CD1c-positive myeloid dendritic cell (primary cell): ENCODE results near the gene ANKRD6.

ENCODE experiments used
- DNase-seq: peaks from one replicate; pipeline ENCODE4 v3.0.0-alpha.2; 2016; ENCODE audit errors: extremely low spot score

Gene ANKRD6

DNA sequence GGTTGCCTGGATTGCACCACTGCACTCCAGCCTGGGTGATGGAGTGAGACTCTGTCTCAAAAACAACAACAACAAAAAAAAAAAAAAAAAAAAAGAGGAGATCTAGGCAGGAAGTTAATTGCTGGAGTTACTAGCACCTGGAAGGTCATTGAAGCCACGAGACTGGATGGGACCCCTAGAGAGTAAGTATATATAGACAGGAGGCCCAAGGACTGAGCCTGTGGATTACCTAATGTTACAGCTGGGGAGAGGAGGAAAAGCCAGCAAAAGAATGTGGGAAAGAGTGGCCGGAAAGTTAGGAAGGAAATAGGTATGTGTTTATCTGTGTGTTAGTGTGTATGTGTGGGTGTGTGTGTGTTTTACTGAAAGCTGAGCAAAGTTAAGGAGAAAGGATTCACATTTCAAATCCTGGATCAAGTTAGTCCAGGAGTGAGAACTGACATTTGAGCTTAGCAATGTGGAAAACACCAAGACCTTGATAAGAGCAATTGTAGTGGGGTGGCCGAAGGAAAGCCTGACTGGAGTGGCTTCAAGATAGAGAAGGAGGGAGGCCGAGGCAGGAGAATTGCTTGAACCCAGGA is 38.4 kb downstream of the ANKRD6 start:
- DNase-seq = no peak

DNA sequence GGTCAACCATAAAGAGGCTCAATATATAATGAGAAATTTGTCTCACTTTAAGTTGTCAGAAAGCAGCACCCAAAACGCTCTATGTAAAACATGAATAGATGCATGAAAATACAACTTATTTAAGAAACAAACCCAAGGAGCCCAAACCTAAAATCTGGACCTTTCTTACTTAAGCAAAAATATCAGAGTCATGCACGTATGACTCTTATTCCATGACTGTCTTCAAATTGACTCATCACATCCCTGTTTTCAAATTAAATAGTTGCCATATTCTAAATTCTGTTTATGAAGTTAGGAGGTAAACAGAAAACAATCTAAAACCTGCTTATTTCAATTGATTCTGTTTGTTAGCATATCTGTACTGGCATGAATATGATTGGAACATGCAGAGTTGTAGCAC is 42.1 kb downstream of the ANKRD6 start:
- no peak for DNase-seq

DNA sequence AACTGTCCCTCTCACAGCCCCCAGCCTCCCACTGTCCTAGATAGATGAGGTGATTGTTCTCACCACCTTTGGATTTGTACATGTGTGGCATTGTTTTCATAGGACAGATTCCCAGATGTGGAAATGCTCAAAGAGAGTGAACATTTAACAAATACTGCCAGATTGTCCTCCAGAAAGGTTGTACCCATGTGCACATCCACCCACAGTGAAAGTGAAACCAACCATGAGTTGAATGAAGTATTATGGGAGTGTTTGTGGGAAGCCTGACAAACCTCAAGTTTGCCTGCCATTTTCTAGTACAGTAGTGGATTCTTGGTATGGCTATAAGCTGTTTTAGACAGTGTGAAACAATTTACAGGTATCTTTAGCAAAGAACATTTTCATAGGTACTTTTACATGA is 42.7 kb downstream of the ANKRD6 start:
- DNase-seq = no peak

DNA sequence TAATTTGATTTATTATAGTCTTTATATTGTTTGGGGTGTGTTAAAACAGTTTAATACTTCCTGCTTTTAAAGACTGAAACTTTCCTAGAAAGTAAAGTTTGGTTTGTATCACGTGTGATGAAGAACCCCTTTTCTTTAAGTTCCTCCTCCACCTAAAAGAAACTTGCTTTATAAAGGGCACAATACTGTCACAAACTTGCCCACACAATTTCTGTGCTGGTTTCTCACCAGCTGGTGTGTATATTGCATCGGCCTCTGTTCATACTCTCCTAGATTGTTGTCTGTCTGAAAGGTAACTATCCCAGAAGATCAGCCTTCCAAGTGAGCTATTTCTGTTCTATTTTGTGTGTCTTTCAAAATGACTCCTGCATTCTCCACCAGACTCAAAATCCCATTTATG is 46.9 kb downstream of the ANKRD6 start:
- DNase-seq = peak; percentile 10

DNA sequence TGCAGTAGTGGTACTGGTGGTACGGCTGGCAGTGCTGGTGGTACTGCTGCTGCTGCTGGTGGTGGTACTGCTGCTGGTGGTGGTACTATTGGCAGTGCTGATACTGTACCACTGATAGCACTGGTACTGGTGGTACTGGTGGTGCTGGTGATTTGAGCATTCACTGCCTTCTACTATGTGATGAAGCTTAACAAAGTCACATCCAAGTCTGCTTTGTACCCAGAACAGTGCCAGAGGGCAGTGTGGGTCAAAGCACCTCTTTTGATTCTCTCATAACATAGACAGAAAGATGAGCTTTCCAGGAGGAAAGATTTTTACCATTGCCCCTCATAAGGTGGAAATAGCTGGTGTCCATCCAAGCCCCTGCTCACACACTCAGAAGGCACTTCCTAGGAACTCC is 48.7 kb downstream of the ANKRD6 start:
- DNase-seq = no peak

DNA sequence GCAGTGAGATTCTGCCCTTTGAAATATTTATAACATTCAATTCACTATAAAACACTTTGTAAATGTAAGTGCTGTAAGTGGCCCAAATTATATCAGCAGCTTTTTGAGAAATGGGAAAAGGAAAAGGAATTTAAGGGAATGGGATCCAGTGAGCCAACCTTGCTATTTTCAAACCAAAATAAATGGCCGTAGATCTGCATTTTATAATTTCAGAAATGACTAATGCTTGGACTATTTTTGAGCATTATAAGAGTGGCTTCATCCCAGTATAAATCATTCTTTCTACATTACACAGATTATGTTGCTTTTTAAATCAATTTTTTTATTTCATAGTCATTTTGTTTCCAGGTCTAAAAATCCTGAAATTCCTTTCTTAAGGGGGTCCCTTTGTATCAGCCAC is 49.2 kb downstream of the ANKRD6 start:
- DNase-seq = no peak

DNA sequence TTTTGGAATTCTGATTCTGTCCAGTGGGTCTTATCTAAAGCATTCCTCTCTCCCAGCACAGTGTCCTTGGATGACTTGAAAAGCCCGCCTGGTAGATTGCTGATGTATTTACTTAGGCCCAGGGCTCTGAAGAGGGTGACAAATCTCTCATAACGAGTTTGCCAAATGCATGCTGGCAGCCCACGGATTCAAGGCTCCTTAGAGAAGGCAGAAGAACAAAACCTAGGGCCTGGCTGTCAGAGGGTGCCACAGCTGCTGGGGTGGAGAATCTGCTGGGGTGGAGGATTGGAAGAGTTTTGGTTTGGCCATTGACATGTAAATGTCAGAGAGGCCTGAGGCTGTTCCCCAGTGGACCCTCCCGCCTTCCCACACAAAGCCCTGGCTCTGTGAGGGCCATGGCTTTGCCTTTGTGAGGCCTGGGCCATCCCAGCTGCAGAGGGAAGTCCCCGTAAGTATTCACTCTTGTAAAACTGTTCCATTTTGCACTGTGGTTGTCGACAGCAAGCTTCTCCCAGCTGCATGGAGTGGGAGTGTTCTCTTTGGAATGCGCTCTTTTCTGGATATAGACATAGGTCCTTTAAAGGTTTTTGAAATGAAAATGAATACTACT is 50.3 kb downstream of the ANKRD6 start:
- no peak for DNase-seq

DNA sequence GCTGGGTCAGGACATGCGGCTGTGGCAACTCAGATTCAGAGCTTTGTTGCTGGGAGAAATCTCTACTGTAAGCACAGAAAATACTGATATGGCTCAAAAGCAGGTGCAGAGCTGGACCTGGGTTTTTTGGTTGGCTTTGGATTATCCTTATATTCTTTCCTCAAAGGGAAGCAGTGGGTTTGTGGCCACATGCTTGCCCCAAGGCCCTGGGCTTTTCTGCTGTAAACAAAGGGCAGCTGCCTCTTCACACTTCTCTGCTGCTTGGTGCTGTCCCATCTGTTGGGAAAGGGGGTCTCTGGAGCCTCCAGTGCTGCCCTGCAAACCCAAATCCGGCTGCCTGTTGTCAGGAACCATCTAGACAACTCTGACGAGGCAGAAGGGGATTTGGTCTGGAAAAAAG is 52.4 kb downstream of the ANKRD6 start:
- DNase-seq = no peak

DNA sequence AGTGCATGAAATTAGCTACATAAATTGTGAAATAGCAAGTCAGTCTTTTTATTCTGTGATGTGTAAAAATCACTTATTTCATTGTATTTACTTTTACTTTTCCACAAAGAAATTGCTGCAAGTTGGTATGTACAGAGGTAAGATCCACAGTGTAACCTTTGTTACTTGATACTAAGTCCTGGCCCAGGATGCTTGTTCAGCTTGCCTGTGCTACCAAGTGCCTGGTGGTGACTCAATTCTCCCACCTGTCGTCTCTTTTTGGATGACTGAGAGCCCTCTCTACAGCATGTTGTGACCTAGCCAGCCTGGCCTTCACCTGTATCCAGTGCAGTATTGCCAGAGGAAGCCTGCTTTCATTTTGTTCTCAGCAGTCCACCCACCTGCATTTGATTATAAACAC is 54.9 kb downstream of the ANKRD6 start:
- no peak for DNase-seq

DNA sequence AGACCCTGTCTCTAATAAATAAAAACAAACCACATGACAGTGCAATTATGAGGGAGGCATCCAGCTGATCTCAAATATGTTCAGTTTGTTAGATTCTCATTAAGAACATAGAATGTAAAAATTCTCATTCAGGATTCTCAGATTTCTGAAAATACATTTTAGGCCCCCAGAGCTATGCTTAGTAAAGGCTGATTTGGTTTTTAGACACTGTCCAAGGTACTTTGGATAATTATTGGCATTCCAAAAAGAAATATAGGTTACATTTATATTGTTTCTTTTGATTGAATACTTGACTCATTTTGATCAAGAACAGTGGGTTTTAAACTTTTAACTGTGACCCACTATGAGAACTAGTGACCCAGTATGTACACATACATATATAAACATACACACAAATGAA is 55.5 kb downstream of the ANKRD6 start:
- DNase-seq = no peak

DNA sequence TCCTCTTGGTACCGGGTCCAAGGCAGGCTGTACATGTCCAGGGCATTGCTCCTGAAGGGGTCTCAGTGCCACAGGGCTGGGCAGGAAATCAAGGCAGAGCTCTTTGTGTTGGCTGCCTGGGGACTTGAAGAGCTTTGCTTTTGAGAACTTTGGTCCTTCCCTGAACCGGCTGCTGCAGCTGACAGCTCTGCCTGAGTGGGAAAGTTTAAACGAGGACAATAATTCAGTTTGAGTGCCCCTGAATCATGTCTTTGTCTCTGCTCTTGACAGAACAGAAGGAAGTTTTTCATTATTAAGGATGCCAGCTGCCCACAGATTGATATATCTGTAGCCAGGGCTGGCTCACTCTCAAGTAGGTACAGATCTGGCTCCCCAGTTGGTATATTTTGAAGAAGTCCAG is 56.1 kb downstream of the ANKRD6 start:
- no peak for DNase-seq

DNA sequence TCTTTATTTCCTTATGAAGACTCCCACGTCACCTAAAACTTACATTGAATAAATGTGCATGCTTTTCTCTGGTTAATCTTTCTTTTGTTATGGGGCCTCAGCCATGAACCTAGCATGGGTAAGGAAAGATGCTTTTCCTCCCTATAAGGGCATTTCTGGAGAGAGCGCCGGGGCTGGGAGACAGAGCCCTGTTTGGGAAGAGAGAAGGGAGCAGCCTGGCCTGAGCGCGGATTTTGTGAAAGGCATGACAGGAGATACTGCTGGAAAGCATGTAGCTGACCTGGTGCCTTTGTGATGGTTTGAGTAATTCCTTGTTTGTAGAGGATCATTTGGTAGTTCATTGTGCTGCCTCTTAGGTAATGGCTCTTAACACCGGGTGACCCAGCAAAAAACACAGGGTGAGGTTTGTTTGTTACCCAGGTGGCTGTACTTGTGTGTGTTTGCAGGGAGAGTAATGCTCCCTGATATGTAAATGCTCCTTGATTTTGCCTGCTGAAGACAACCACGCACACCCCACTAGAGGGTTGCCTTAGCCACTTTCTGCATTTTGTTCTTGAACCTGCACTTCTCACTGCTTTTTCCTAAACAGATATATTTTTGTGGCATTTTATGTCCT is 59.2 kb downstream of the ANKRD6 start:
- DNase-seq = no peak

DNA sequence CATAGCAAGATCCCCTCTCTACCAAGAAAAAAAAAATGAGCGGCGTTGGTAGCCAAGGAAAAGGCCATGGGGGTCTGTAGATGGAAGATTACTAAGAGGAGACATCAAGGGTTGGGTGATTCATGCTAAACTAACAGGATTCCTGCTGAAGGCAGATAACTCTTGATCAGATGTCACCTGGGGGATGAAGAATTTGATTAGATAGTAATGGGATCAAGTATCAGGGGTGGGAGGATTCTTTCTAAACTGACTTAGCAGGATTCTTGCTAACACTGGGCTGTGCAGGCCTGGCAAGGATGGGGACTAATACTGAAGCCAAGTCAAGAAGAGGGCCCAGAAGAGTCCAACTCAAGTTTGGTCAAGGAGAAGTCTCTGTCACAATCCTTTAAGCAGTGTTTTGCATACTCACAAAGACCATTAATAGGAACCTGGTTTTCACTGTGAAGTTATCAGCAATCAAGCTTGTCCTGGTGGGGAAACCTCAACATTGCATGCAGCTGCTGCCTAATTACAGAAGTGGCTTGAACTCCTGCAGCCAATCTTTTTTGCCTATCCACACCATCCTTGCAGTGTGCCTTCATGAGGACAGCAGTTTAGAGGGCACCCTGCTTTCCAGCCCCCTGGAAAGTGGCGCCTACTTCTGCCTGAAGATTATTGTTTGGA is 61.3 kb downstream of the ANKRD6 start:
- no peak for DNase-seq

DNA sequence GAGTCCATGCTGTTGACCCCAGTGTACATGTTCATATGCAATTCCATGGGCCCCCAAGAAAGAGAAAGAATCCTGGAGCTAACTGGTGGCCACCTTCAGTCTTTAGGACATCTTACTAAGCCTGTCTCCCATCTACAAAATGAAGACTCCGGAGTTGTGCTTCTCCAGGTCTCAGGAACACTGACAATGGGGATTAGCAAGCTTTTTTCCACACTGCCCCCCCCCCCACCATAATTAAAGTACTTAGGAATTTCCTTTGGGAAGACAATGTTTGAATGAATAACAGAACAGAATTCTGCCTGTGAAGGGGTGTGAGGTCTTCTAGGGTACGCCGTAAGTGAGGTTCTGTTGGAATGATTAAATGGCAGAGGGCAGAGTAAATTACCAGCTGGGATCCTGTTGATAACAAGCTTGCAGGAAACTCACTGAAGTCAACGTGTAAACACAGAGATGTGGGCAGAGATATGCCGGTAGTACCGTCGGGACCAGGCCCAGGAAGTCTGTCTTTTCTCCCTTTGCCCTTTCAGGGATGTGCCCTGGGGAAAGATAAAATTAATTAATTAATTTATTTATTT is 63.1 kb downstream of the ANKRD6 start:
- DNase-seq = no peak

DNA sequence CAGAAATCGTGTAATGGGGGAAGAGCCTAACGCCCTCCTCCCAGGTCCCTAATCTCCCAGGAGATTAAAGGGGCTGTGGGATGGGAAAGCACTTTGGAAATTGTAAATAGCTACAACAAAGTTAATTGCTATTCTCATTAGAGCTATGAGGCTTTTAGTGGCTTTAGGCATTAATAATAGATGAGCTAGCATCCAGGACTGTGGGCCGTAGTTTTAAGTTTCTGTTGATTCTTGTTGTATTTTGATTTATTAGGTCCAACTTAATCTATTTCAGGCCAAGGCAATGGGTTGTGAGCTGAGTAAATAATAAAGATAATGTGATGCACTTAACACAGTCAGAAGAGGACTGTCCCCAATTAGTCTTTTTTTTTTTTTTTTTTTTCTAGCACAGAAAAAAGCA is 67.7 kb downstream of the ANKRD6 start:
- DNase-seq = no peak

DNA sequence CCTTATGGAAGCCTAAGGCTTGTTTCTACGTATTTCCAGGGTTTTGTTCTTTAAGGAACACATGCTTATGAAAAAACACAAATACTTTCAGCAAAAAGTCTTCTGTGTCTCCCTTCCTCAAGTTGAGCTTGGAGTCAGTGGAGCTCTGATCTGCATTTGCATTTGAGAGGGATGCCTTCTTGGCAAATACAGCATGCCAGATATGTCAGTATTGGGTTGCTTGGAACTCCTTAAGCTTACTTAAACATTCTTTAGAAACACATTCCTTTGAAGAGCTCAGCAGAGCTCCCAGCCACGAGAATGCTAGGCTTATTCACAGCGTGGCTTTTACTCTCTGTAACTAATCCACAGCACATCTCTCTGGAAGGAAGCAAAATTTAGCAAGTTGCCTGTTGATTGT is 68.3 kb downstream of the ANKRD6 start:
- DNase-seq = no peak

DNA sequence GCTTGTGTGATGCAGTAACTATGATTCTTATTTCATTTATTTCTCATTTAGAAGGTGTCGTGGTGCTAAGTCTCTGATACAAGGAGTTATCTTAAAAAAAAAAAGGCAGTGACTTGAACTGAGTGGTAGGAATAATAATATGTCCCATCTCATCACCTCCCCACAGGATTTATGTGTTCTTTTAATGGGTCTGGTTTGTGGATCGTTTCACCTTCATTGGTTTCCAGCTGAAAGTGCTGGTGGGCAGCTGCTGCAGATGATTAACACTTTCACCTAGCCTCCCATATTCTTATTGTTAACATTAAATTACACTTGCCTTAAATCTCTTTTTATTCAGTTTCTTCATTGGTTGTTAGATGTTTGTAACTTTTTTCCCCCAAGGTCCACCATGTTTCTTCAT is 68.8 kb downstream of the ANKRD6 start:
- DNase-seq = no peak

DNA sequence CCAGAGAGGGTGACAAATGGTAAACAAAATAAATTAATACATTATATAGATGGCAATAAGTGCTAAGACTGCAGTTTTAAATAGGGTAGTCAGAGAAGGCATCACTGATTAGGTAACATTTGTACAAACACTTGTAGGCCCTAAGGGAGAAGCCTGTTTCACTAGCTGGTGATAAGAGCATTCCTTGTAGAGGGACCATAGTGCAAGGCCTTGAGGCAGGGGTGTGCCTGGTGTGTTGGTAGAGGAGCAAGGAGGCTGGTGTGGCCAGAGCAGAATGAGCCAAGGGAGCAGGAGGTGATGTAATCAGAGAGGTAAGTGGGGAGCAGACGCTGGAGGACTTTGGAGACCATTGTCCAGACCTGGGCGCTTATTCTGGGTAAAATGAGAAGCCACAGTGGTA is 70.7 kb downstream of the ANKRD6 start:
- DNase-seq = no peak

DNA sequence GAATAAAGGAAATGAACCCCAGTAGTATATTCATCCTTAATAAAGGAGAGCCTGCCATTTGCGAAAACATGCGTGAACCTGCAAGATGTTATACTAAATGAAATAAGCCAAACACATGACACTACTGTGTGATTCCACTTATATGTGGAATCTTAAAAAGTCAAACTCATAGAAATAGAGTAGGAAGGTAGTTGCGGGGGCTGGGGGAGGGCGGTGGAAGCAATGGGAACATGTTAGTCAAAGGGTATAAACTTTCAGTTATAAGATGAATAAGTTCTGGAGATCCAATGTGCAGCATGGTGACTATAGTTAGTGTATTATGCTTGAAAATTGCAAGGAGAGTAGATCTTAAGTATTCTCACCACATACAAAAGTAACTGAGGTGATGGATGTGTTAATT is 72.9 kb downstream of the ANKRD6 start:
- no peak for DNase-seq

DNA sequence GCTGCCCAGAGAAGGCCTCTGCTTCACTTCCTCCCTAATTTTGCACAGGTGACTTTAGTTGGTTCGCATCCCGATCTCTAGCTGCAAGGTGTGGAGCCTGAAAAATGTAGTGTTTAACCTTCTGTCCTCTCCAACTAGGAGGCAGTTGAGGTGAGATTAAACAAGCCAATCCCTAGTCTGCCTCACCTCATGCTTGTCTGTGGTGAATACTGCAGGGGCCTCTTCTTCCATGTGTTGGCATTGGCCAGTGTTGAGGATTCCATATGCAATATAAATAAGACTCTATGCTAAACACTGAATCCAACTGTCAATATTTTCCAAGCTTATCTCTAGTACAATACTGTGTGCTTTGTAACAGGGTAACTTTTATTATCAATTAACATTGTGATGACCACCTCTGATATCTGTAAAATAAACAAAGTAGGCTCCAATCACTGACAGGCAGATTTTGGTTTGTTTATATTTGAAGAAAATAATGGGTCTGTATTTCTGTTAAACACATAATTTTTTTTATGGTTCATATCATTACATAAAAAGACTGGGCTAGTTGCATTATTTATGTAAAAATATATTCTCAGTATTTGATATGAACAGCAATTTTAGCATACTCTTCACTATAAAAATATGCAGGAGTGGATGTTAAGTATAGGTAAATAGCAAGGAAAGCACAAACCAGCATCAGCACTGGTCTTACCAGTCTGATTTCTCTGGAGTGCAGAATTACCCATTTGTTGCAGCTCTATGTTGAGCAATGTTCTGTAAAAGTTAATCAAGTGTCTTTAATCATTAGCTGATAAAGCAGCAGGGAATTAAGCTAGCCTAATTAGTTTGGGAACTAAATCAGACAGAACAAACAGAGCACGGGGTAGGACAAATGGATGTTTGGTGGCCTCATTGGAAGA is 74.0 kb downstream of the ANKRD6 start:
- DNase-seq = no peak

DNA sequence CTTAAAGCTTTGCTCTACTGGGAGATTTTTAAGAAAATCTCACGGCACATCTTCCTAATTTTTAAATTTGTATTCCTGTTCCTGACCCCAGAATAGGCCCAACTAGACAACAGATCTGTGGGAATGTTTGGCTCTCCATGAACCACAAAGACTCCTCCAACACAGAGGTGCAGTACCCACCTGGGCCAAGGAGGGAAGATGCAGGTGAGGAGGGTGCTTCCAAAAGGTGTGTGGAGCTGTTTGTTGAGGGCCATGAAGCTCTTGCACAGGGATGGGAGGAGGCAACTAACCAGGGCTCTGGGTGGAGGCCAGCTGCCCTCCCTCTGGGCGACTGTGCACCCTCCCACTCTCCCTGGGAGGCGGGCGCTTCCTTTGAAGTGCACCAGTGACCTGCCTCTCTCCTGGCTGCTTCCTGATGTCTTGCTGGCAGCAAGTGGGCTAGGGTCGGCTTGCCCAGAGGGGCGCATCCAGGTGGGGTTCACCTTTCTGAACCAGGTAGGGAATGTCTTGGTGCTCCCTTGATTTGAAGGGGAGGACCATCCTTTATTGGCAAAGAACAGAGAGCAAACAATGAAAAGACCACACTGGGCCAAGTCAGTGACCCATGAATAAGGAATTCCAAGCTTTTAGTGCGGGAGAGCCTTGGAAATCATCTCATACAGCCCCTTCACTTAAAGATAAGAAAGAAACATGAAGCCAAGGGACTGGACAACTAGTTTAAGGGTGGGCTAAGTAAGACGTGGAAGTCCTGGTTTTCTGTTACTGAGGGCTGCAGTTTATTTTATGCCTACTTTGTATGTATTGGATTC is 76.0 kb downstream of the ANKRD6 start:
- no peak for DNase-seq
